Measurements from ENCODE around the gene ZNF17. TPM values are rescaled to one million over a fixed set of nuclear protein-coding genes. Genes with fewer than 3 reads are reported as not detected.

ZNF17 gene
- total RNA-seq, 1 donor from 2014 or later = 1.5 TPM

DNA sequence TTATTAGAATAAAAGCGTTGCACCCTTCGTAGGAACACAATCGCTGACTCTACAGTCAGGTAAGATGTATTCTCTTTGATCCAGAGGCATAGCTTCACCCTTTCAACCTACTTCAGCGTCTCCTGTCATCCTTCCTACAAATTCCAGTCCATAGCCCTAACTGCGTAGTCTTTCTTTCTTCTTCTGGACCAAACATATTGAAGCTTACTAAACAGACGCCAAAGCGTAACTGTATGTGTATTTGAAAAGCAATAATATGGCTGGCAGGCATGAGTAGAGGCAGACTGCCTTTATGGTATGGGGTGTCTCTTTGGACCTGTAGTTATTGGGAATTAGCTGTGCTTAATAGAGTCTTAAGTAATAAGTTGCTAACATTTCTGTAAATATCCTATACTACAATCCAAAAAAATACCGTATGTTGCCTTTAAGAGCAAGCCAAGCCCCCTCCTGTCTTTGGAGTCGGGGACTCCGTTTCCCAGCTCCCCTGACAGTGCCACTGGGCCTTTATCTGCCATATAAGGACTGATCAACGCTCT lies 21.7 kb upstream of the ZNF17 start:
- no peaks in the 10 kb centered on the region for H3K27me3 ChIP-seq
- H3K9me3 ChIP-seq = peaks cover 16 to 19% of the 10 kb centered on the region in 2 donors
- H3K4me1 ChIP-seq = peaks cover 0 to 10% of the 10 kb centered on the region in 2 donors
- peak overlapping the region; percentile 72 to 80 for H3K4me3 ChIP-seq
- peak overlapping the region; percentile 93 for H3K27ac ChIP-seq
- DNase-seq (ENCODE audit: low spot score in 2 of 2) = no peak
- intact Hi-C loops (cut with DNase I) = loop anchor here (1.0 to 5.0 kb wide), 7 partner anchors 26 to 613 kb away; partner anchors contain the start of genes TRAPPC2B, ZNF304, ZNF460 and ZNF547
- TF ChIP-seq, protein P1, sequence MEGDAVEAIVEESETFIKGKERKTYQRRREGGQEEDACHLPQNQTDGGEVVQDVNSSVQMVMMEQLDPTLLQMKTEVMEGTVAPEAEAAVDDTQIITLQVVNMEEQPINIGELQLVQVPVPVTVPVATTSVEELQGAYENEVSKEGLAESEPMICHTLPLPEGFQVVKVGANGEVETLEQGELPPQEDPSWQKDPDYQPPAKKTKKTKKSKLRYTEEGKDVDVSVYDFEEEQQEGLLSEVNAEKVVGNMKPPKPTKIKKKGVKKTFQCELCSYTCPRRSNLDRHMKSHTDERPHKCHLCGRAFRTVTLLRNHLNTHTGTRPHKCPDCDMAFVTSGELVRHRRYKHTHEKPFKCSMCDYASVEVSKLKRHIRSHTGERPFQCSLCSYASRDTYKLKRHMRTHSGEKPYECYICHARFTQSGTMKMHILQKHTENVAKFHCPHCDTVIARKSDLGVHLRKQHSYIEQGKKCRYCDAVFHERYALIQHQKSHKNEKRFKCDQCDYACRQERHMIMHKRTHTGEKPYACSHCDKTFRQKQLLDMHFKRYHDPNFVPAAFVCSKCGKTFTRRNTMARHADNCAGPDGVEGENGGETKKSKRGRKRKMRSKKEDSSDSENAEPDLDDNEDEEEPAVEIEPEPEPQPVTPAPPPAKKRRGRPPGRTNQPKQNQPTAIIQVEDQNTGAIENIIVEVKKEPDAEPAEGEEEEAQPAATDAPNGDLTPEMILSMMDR (IDR thresholded peaks at IDR 0.05) = no peak
- peaks cover 18 to 19% of the 10 kb centered on the region in 2 donors for H3K36me3 ChIP-seq

DNA sequence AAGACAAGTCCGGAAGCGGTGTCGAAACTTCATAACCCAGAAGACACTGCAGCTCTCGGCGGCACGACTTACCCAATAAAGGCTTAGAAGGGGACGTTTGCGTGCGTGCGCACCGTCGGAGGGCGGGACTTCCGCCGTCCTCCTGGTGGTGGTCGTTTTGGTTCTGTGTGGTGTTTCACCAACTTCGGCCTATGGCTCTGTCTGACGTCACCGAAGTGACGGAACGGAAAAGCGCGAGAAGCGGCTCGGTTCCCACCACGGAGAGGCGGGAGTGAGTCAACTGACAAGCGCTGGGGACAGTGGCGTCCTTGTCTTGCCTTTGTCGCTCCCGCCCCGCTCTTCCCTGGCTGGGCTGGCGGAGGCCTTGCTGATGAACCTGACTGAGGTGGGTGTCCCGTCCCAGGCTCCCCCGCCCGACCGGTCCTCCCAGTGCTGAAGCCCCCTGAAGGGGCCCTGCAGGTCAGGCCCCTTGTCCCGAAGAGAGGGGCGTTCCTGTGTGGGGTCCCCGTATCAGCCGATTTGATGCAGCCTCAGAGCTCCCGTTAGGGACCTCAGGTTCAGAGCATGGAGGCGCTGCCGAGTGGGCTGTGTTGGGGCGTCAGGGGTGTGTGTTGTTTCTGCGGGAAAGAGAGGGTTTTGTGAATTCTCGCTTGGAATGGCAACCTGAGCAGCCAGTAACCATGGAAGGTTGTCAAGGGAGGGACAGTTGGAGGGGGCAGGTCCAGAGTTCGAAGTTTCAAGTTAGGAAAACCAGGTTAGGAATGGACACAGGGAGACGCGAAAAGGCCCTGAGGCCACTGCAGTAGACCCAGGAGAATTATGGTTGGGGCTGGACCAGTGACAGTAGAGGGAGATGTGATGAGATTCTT lies 21.0 kb upstream of the ZNF17 start, which contains the start of gene ZNF548:
TSS of gene ZNF548 (plus strand) at position 125 of the 869 bp plus-strand sequence. CDS start at position 371, 246 bp downstream.
- Histone ChIP-seq H3K9me3 (peaks cover 19 to 26% of the 10 kb centered on the region in 2 donors), H3K36me3 (peaks cover 23% of the 10 kb centered on the region in 2 donors), H3K27ac (peak within 1 kb of the TSS; percentile 93), H3K4me3 (peak within 1 kb of the TSS; percentile 72 to 80), H3K27me3 (no peaks in the 10 kb centered on the region), H3K4me1 (peaks cover 0 to 10% of the 10 kb centered on the region in 2 donors)
- TF ChIP-seq, protein P1 (IDR thresholded peaks at IDR 0.05) = peak in 2 of 3 experiments; percentile 15 to 35
- DNase-seq (ENCODE audit: low spot score in 2 of 2) = peak; percentile 97 to 99
- intact Hi-C loops (cut with DNase I) = loop anchor here (1.0 to 5.0 kb wide), 8 partner anchors 21 to 612 kb away; partner anchors contain the start of genes TRAPPC2B, ZNF17, ZNF304 and ZNF460

DNA sequence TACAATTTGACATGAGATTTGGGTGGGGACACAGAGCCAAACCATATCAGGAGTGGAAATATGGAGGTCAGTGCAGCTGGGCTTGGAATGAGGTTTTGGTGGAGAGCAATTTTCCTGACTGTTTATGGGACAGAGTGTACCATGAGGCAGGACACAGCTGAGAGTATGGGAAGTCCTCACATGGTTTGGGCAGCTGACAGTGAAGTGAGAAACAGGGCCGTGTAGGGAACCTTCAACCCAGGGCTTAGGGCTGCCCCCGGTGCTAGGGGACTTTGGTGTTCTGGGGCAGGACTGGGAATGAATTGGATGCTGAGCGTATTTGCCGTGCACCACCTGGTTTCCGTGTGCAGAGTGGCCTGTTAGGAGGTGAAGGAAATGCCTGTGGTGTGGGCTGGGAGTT lies 15.3 kb upstream of the ZNF17 start:
- TF ChIP-seq, protein P1 (IDR thresholded peaks at IDR 0.05) = no peak
- H3K27ac ChIP-seq = no peak overlapping the region
- peaks cover 50 to 83% of the 10 kb centered on the region in 2 donors for H3K9me3 ChIP-seq
- H3K4me3 ChIP-seq = no peak overlapping the region
- peaks cover 71 to 81% of the 10 kb centered on the region in 2 donors for H3K36me3 ChIP-seq
- DNase-seq (ENCODE audit: low spot score in 2 of 2) = no peak
- peaks cover 0 to 2% of the 10 kb centered on the region in 2 donors for H3K4me1 ChIP-seq
- no peaks in the 10 kb centered on the region for H3K27me3 ChIP-seq
- intact Hi-C loops (cut with DNase I) = no loop called here

DNA sequence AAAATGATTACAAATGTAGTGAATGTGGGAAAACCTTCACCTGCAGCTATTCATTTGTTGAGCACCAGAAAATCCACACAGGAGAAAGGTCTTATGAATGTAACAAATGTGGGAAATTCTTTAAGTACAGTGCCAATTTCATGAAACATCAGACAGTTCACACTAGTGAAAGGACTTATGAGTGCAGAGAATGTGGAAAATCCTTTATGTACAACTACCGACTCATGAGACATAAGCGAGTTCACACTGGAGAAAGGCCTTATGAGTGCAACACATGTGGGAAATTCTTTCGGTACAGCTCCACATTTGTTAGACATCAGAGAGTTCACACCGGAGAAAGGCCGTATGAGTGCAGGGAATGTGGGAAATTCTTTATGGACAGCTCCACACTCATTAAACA lies 12.1 kb upstream of the ZNF17 start:
- peaks cover 57 to 100% of the 10 kb centered on the region in 2 donors for H3K9me3 ChIP-seq
- H3K27ac ChIP-seq = no peak overlapping the region
- H3K4me3 ChIP-seq = no peak overlapping the region
- H3K27me3 ChIP-seq = no peaks in the 10 kb centered on the region
- TF ChIP-seq, protein P1 (IDR thresholded peaks at IDR 0.05) = no peak
- intact Hi-C loops (cut with DNase I) = no loop called here
- no peaks in the 10 kb centered on the region for H3K4me1 ChIP-seq
- peaks cover 64 to 78% of the 10 kb centered on the region in 2 donors for H3K36me3 ChIP-seq
- DNase-seq (ENCODE audit: low spot score in 2 of 2) = no peak

DNA sequence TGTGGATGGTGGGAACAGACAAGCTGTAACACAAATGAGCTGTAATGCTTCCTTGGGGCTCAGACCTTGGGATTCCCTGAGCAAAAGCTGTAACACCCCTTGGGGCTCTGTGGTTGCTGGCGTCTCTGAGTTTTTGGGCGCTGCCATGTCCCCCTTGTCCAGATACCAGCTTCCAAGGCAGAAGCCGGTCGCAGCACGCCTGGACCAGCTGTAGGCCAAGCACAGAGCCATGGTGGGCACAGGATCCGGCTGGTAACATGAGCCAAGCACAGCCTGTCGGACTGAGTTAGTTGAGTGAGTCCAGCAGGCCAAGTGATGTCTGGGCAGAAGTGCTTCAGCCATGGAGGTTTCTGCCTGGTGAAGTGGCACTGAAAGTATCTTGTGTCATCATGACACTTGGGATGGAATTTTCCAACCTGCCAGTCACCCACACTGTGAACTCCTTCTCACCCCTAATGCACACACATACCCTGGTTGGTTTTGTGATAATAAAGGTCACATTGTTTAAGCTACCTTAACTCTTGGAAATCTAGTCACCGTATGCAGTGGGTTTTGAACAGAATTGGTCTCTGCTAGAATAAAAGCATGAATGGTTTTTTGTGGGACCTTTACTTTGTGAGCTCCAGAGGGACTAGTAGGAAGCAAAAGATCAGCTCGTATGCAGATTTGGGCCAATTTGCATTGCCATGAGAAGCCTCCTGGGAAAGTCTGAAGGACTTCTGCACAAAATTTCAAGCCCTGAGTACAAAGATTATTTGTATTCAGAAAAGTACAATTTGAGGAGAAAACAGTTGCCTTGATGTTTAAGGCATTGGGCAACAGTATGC lies 7.0 kb upstream of the ZNF17 start:
- intact Hi-C loops (cut with DNase I) = no loop called here
- no peak overlapping the region for H3K27ac ChIP-seq
- TF ChIP-seq, protein P1 (IDR thresholded peaks at IDR 0.05) = no peak
- peaks cover 32 to 78% of the 10 kb centered on the region in 2 donors for H3K9me3 ChIP-seq
- DNase-seq (ENCODE audit: low spot score in 2 of 2) = no peak
- H3K4me3 ChIP-seq = no peak overlapping the region
- no peaks in the 10 kb centered on the region for H3K4me1 ChIP-seq
- H3K36me3 ChIP-seq = peaks cover 20 to 29% of the 10 kb centered on the region in 2 donors
- H3K27me3 ChIP-seq = no peaks in the 10 kb centered on the region

Data from ascending aorta (tissue), 2 donors.